Keratinocyte (primary cell): ENCODE results near the gene GLYATL1. TPM values are rescaled to one million over a fixed set of nuclear protein-coding genes. Genes with fewer than 3 reads are reported as not detected.

Source experiments
- DNase-seq: peaks from one replicate; pipeline ENCODE4 v3.0.0-alpha.2; 2011; ENCODE audit warnings: low read depth, missing footprints, low spot score
- FAIRE-seq: peaks from 2 replicates; lab custom pipeline; 2011; peaks lifted over from hg19 to GRCh38; lab: Jason Lieb, UNC
- H2AFZ ChIP-seq: 2 replicates; pipeline ENCODE4 v1.6.0; 2012; ENCODE audit warnings: low read length, control low read depth, inconsistent platforms; ENCODE audit not compliant: control insufficient read depth
- H3K27ac ChIP-seq: 2 replicates; pipeline ENCODE4 v1.5.1; 2011; ENCODE audit warnings: low read length; ENCODE audit not compliant: control insufficient read depth, insufficient read depth
- H3K27me3 ChIP-seq: 3 replicates; pipeline ENCODE4 v1.6.0; 2011; ENCODE audit warnings: low read length; ENCODE audit not compliant: control insufficient read depth, insufficient read depth; ENCODE audit errors: extremely low read depth
- H3K36me3 ChIP-seq, 2 experiments: 2 replicates in 1 of 2; 3 replicates in 1 of 2; pipeline ENCODE4 v1.5.1; 2011; ENCODE audit warnings: low read length in 2 of 2, mild to moderate bottlenecking in 1 of 2; ENCODE audit not compliant: control insufficient read depth in 2 of 2, insufficient read depth in 2 of 2; ENCODE audit errors: extremely low read depth in 1 of 2
- H3K4me1 ChIP-seq: 3 replicates; pipeline ENCODE4 v1.5.1; 2011; ENCODE audit warnings: low read length; ENCODE audit not compliant: control insufficient read depth, insufficient read depth; ENCODE audit errors: extremely low read depth
- H3K4me2 ChIP-seq: 3 replicates; pipeline ENCODE4 v1.6.0; 2011; ENCODE audit warnings: low read depth, low read length; ENCODE audit not compliant: control insufficient read depth, insufficient read depth; ENCODE audit errors: extremely low read depth
- H3K4me3 ChIP-seq, 3 experiments: fragments of 200-600 bp in 1 of 3; sonication (generic) in 1 of 3; 2 replicates in 2 of 3; 3 replicates in 1 of 3; pipeline ENCODE4 v1.5.1; 2011 to 2016; ENCODE audit warnings: low read length in 3 of 3, mild to moderate bottlenecking in 3 of 3, control low read depth in 2 of 3, inconsistent platforms in 1 of 3, low read depth in 1 of 3, mixed read lengths in 1 of 3, mixed run types in 1 of 3, moderate library complexity in 1 of 3; ENCODE audit not compliant: control insufficient read depth in 2 of 3, insufficient read depth in 2 of 3; ENCODE audit errors: extremely low read depth in 1 of 3
- H3K79me2 ChIP-seq: 2 replicates; pipeline ENCODE4 v1.6.0; 2012; ENCODE audit warnings: low read length; ENCODE audit not compliant: control insufficient read depth, insufficient read depth
- H3K9ac ChIP-seq: 3 replicates; pipeline ENCODE4 v1.6.0; 2011; ENCODE audit warnings: low read length; ENCODE audit not compliant: control insufficient read depth, insufficient read depth; ENCODE audit errors: extremely low read depth
- H3K9me1 ChIP-seq: 3 replicates; pipeline ENCODE4 v1.6.0; 2011; ENCODE audit warnings: low read length; ENCODE audit not compliant: control insufficient read depth, insufficient read depth; ENCODE audit errors: extremely low read depth
- H3K9me3 ChIP-seq: 2 replicates; pipeline ENCODE4 v1.5.1; 2012; ENCODE audit warnings: low read depth, low read length; ENCODE audit not compliant: control insufficient read depth
- H4K20me1 ChIP-seq: 3 replicates; pipeline ENCODE4 v1.6.0; 2011; ENCODE audit warnings: low read length; ENCODE audit not compliant: control insufficient read depth, insufficient read depth; ENCODE audit errors: extremely low read depth
- EZH2 ChIP-seq: IDR thresholded peaks from one replicate; pipeline ENCODE4 v1.6.1; 2012; ENCODE audit warnings: inconsistent platforms, mild to moderate bottlenecking, low read length, moderate library complexity
- dilution Hi-C: fragments of 300-500 bp; cut with MboI; formaldehyde crosslinking; loops from one replicate; pipeline ENCODE4 v1.7.0; 2020; ENCODE audit warnings: low sequenced_read_pairs; ENCODE audit not compliant: extremely low pct_ligation_motif_present
- polyA plus RNA-seq, 5 experiments: library from polyadenylated mRNA; depleted of rRNA in 3 of 5; stranded (reverse) in 3 of 5; stranded (forward) in 1 of 5; unstranded in 1 of 5; fragments of >200 nt; gene quantifications; 1 replicate in 1 of 5; 2 replicates in 3 of 5; 3 replicates in 1 of 5; pipeline versions ENCODE4 v1.2.1 to v1.2.3, GENCODE V29; 2011 to 2012; ENCODE audit warnings: missing spikeins in 2 of 5, low read depth in 1 of 5, low replicate concordance in 1 of 5
- TF ChIP-seq, protein P1 (sequence below), 3 experiments: IDR thresholded peaks in 1 of 3; conservative IDR thresholded peaks in 1 of 3; optimal IDR thresholded peaks in 1 of 3; 2 replicates in 2 of 3; 3 replicates in 1 of 3; pipeline versions ENCODE3 to v1.5.1; 2011; ENCODE audit warnings: low read length in 3 of 3, mild to moderate bottlenecking in 3 of 3, moderate library complexity in 2 of 3, control low read depth in 1 of 3, inconsistent platforms in 1 of 3; ENCODE audit not compliant: insufficient read depth in 2 of 3; ENCODE audit errors: extremely low read depth in 1 of 3

GLYATL1 gene
- polyA plus RNA-seq, 1 donor (not counting 4 experiments of a cell fraction or from before 2014, with no cell fraction given), result 0.26 TPM

DNA sequence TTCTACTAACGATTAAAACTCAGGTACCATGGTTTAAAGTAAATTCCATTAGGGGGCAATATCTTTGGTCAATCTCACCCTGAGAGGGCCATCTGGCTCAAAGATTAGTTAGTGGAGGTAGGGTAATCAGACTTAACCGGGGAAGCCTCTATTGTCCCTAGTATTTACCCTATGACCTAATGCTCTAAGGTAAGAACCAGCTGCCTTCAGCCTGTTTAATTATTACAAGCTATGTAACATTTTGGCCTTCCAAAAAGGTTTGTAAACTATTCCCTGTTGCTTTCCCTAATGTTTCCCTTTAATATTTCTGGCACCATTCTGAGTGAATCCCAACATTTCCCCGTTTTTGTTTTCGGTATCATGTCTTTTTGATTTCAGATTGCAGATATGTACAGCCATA is 15.1 kb upstream of the GLYATL1 start:
- H3K9me3 ChIP-seq, result no peaks in the 10 kb centered on the region
- dilution Hi-C loops, result no loop called here
- no peak overlapping the region for H3K4me3 ChIP-seq
- no peaks in the 10 kb centered on the region for H3K27me3 ChIP-seq
- no peak overlapping the region for H2AFZ ChIP-seq
- no peaks in the 10 kb centered on the region for H3K36me3 ChIP-seq
- TF ChIP-seq, protein P1, sequence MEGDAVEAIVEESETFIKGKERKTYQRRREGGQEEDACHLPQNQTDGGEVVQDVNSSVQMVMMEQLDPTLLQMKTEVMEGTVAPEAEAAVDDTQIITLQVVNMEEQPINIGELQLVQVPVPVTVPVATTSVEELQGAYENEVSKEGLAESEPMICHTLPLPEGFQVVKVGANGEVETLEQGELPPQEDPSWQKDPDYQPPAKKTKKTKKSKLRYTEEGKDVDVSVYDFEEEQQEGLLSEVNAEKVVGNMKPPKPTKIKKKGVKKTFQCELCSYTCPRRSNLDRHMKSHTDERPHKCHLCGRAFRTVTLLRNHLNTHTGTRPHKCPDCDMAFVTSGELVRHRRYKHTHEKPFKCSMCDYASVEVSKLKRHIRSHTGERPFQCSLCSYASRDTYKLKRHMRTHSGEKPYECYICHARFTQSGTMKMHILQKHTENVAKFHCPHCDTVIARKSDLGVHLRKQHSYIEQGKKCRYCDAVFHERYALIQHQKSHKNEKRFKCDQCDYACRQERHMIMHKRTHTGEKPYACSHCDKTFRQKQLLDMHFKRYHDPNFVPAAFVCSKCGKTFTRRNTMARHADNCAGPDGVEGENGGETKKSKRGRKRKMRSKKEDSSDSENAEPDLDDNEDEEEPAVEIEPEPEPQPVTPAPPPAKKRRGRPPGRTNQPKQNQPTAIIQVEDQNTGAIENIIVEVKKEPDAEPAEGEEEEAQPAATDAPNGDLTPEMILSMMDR (optimal IDR thresholded peaks at IDR 0.05 in 1 of 3, IDR thresholded peaks at IDR 0.05 in 1 of 3, conservative IDR thresholded peaks at IDR 0.05 in 1 of 3; ENCODE audit: extremely low read depth in 1 of 3, insufficient read depth in 2 of 3, low read length in 3 of 3), result no peak
- no peak for TF ChIP-seq EZH2
- H3K27ac ChIP-seq, result no peak overlapping the region
- FAIRE-seq (no peak), DNase-seq (no peak)
- H3K9me1 ChIP-seq, result no peaks in the 10 kb centered on the region
- H4K20me1 ChIP-seq, result no peaks in the 10 kb centered on the region
- H3K9ac ChIP-seq, result no peak overlapping the region
- H3K4me2 ChIP-seq, result no peak overlapping the region
- H3K4me1 ChIP-seq, result peaks cover 20% of the 10 kb centered on the region
- no peaks in the 10 kb centered on the region for H3K79me2 ChIP-seq

DNA sequence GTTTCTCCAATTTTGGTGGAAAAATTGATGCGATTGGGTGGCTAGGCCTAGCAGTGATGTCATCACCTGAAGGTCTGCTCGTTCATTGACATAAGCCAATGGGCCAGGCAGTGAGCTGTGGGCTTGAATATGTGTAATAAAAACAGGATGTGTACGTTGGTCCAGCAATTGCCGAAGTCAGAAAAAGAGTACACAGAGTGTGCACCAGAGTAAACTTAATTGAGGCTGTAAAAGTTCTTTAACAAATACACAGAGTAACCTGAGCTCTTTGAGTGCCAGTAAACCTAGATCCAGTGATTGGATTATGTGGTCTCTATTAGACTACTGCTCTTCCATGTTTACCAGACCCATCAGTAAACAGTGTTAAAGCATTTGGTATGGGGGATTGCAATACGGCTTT is 13.0 kb upstream of the GLYATL1 start:
- FAIRE-seq (no peak), DNase-seq (no peak)
- no peak for TF ChIP-seq EZH2
- TF ChIP-seq, protein P1 (optimal IDR thresholded peaks at IDR 0.05 in 1 of 3, IDR thresholded peaks at IDR 0.05 in 1 of 3, conservative IDR thresholded peaks at IDR 0.05 in 1 of 3; ENCODE audit: extremely low read depth in 1 of 3, insufficient read depth in 2 of 3, low read length in 3 of 3), result no peak
- dilution Hi-C loops, result no loop called here
- Histone ChIP-seq H3K9ac (no peak overlapping the region), H3K27ac (no peak overlapping the region), H3K9me1 (no peaks in the 10 kb centered on the region), H3K36me3 (no peaks in the 10 kb centered on the region), H3K4me2 (no peak overlapping the region), H3K4me3 (no peak overlapping the region), H3K79me2 (no peaks in the 10 kb centered on the region), H4K20me1 (no peaks in the 10 kb centered on the region), H3K9me3 (no peaks in the 10 kb centered on the region), H2AFZ (no peak overlapping the region), H3K4me1 (peaks cover 20% of the 10 kb centered on the region), H3K27me3 (no peaks in the 10 kb centered on the region)
